ENCODE results near the gene TBCD. TPM values are rescaled to one million over a fixed set of nuclear protein-coding genes. Genes with fewer than 3 reads are reported as not detected.
"Not testable (repeated sequence)": the region's sequence is repeated elsewhere in the genome, so short reads cannot be mapped to it uniquely, and the experiment has no call there.

Gene TBCD
- polyA plus RNA-seq, 2 donors = 54.4 to 62.8 TPM

DNA sequence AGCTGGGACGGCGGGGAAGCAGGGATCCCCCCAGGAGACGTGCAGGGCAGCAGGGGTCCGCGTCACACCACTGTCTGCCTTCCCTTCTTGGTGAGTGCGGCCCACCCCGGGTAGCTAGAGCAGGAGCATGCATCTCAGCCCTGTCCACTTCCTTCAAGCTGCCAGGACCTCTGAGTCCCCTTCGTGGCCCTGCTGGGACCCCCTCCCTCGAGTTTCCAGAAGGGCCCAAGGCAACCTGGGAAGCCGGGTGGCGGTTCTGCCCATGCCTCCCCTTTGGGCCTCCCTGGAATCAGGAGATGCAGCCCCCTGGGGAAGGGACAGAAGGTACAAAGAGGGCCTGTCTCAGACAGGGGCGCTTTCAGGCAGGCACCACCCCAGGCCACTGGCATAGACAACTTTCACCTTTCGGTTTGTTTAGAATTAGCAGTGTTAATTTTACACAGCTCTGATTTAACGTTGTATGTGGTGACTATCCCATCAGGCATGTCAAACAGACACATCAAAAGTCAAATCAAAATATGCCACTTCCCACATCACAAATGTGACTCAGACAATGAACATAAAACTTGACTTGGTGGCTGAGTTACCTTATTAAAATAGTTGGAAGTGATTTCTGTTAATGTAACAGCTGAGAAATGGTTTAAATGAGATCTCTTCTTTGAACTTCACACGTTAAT lies 233.0 kb downstream of the TBCD start:
- H3K27me3 ChIP-seq (ENCODE audit: control insufficient read depth in 1 of 2, insufficient read depth in 2 of 2, low read length in 2 of 2) = no peaks in the 10 kb centered on the region
- H3K4me3 ChIP-seq (ENCODE audit: low read depth in 1 of 2, low read length in 2 of 2) = no peak overlapping the region
- H3K36me3 ChIP-seq (ENCODE audit: control insufficient read depth in 2 of 2, insufficient read depth in 2 of 2, low read length in 1 of 2) = no peaks in the 10 kb centered on the region
- WGBS, 2 donors = 92 to 93% methylated on average over 15 of the region's 15 CpGs
- peaks cover 0 to 4% of the 10 kb centered on the region in 2 donors for H3K4me1 ChIP-seq (ENCODE audit: control insufficient read depth in 2 of 2, insufficient read depth in 2 of 2, low read length in 1 of 2)
- peaks cover 0 to 3% of the 10 kb centered on the region in 2 donors for H3K9me3 ChIP-seq (ENCODE audit: control insufficient read depth in 2 of 2, insufficient read depth in 1 of 2, low read depth in 1 of 2, low read length in 1 of 2)
- H3K27ac ChIP-seq (ENCODE audit: low read depth in 2 of 2, low read length in 1 of 2) = no peak overlapping the region

DNA sequence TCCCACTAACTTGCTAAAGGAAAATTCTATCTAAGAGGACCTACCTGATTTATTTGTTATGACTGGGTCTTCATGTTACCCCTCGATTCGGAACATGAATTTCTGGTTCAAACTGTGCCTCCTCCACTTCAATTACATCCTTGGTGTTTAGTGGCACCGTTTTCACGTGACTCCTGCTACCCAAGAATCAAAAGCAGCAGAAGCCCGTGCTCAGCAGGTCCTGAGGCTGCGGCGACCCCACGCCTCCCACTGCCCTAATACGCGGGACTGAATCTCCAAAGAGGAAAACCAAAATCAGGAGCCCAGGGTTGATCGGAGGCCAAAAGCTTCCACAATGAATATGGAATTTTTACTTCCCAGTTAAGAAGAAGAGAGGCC lies 233.6 kb downstream of the TBCD start:
- H3K4me3 ChIP-seq (ENCODE audit: low read depth in 1 of 2, low read length in 2 of 2) = no peak overlapping the region
- peaks cover 0 to 4% of the 10 kb centered on the region in 2 donors for H3K4me1 ChIP-seq (ENCODE audit: control insufficient read depth in 2 of 2, insufficient read depth in 2 of 2, low read length in 1 of 2)
- H3K27ac ChIP-seq (ENCODE audit: low read depth in 2 of 2, low read length in 1 of 2) = no peak overlapping the region
- H3K36me3 ChIP-seq (ENCODE audit: control insufficient read depth in 2 of 2, insufficient read depth in 2 of 2, low read length in 1 of 2) = no peaks in the 10 kb centered on the region
- peaks cover 0 to 3% of the 10 kb centered on the region in 2 donors for H3K9me3 ChIP-seq (ENCODE audit: control insufficient read depth in 2 of 2, insufficient read depth in 1 of 2, low read depth in 1 of 2, low read length in 1 of 2)
- WGBS, 2 donors = 93 to 94% methylated on average over 11 of the region's 11 CpGs
- H3K27me3 ChIP-seq (ENCODE audit: control insufficient read depth in 1 of 2, insufficient read depth in 2 of 2, low read length in 2 of 2) = no peaks in the 10 kb centered on the region

DNA sequence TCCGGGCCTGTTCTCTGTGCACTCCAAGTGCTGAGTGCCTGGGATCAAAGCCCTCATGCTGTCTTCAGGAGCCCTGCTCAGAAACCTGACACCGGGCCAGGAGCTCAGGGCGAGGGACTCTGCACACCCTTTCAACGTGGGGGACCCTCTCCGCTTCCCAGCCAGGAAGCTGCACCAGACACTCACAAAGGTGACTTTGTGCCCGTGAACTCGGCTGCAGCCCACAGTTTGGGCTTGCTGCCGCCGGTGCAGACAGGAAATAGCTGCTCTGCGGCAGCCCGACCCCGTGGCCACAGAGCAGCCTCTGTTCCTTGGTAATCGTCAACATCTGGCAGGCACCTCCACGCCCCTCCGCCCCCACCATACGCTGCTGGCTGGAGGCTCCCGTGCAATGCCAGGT lies 234.1 kb downstream of the TBCD start:
- peaks cover 0 to 4% of the 10 kb centered on the region in 2 donors for H3K4me1 ChIP-seq (ENCODE audit: control insufficient read depth in 2 of 2, insufficient read depth in 2 of 2, low read length in 1 of 2)
- H3K4me3 ChIP-seq (ENCODE audit: low read depth in 1 of 2, low read length in 2 of 2) = no peak overlapping the region
- 43 to 49% methylated on average over 17 of the region's 17 CpGs for WGBS, 2 donors

DNA sequence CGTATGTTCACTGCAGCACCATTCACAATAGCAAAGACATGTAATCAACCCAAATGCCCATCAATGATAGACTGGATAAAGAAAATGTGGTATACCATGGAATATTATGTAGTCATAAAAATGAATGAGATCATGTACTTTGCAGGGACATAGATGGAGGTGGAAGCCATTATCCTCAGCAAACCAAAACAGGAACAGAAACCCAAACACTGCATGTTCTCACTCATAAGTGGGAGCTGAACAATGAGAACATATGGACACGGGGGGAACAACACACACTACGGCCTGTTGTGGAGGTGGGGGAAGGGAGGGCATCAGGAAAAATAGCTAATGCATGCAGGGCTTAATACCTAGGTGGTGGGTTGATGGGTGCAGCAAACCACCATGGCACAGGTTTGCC lies 237.2 kb downstream of the TBCD start:
- WGBS, 2 donors = 94 to 98% methylated on average over 3 of the region's 3 CpGs
- H3K27me3 ChIP-seq (ENCODE audit: control insufficient read depth in 1 of 2, insufficient read depth in 2 of 2, low read length in 2 of 2) = not testable (repeated sequence)

More for the DNA sequence above, 234.1 kb downstream of the TBCD start:
- no peaks in the 10 kb centered on the region for H3K36me3 ChIP-seq (ENCODE audit: control insufficient read depth in 2 of 2, insufficient read depth in 2 of 2, low read length in 1 of 2)
- peaks cover 0 to 3% of the 10 kb centered on the region in 2 donors for H3K9me3 ChIP-seq (ENCODE audit: control insufficient read depth in 2 of 2, insufficient read depth in 1 of 2, low read depth in 1 of 2, low read length in 1 of 2)
- no peak overlapping the region for H3K27ac ChIP-seq (ENCODE audit: low read depth in 2 of 2, low read length in 1 of 2)
- no peaks in the 10 kb centered on the region for H3K27me3 ChIP-seq (ENCODE audit: control insufficient read depth in 1 of 2, insufficient read depth in 2 of 2, low read length in 2 of 2)

DNA sequence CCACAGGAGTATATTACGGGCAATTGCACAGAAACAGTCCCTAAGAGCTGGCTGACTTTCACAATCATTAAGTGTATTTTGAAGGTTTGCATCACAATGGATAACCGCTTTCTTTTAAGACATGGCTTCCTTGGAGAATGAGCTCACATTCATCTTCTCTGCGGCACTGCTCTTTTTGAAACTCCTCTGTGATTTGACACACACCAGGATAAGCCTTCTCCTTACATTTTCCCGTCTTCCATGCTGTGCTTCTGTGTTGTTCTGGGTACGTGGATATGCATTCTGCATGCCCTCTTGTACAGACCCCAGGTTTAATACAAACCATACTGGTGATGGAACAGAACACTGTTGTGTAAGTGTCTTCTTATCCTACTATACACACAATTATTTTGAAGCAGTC lies 238.0 kb downstream of the TBCD start:
- 93 to 96% methylated on average over 5 of the region's 5 CpGs for WGBS, 2 donors
- Histone ChIP-seq H3K4me3 (ENCODE audit: low read depth in 1 of 2, low read length in 2 of 2) (no peak overlapping the region), H3K36me3 (ENCODE audit: control insufficient read depth in 2 of 2, insufficient read depth in 2 of 2, low read length in 1 of 2) (no peaks in the 10 kb centered on the region), H3K27ac (ENCODE audit: low read depth in 2 of 2, low read length in 1 of 2) (no peak overlapping the region), H3K4me1 (ENCODE audit: control insufficient read depth in 2 of 2, insufficient read depth in 2 of 2, low read length in 1 of 2) (peaks cover 0 to 4% of the 10 kb centered on the region in 2 donors), H3K27me3 (ENCODE audit: control insufficient read depth in 1 of 2, insufficient read depth in 2 of 2, low read length in 2 of 2) (no peaks in the 10 kb centered on the region), H3K9me3 (ENCODE audit: control insufficient read depth in 2 of 2, insufficient read depth in 1 of 2, low read depth in 1 of 2, low read length in 1 of 2) (no peaks in the 10 kb centered on the region)

More for the DNA sequence above, 237.2 kb downstream of the TBCD start:
- not testable (repeated sequence) for H3K27ac ChIP-seq (ENCODE audit: low read depth in 2 of 2, low read length in 1 of 2); H3K9me3 ChIP-seq (ENCODE audit: control insufficient read depth in 2 of 2, insufficient read depth in 1 of 2, low read depth in 1 of 2, low read length in 1 of 2); H3K4me3 ChIP-seq (ENCODE audit: low read depth in 1 of 2, low read length in 2 of 2); H3K36me3 ChIP-seq (ENCODE audit: control insufficient read depth in 2 of 2, insufficient read depth in 2 of 2, low read length in 1 of 2); H3K4me1 ChIP-seq (ENCODE audit: control insufficient read depth in 2 of 2, insufficient read depth in 2 of 2, low read length in 1 of 2)

DNA sequence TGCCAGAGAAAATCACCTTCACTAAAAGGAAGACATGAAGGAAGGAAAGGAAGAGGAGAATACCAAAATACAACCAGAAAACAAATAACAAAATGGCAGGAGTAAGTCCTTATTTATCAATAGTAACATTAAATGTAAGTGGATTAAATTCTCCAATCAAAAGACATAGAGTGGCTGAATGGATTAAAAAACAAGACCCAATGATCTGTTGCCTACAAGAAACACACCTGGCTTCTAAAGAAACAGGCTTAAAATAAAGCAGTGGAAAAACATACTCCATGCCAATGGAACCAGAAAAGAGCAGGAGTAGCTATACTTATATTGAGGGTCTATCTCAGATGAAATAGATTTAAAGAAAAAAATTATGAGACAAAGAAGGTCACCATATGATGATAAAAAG lies 241.1 kb downstream of the TBCD start:
- Histone ChIP-seq H3K27me3 (ENCODE audit: control insufficient read depth in 1 of 2, insufficient read depth in 2 of 2, low read length in 2 of 2) (no peaks in the 10 kb centered on the region), H3K4me1 (ENCODE audit: control insufficient read depth in 2 of 2, insufficient read depth in 2 of 2, low read length in 1 of 2) (no peaks in the 10 kb centered on the region), H3K27ac (ENCODE audit: low read depth in 2 of 2, low read length in 1 of 2) (no peak overlapping the region), H3K4me3 (ENCODE audit: low read depth in 1 of 2, low read length in 2 of 2) (no peak overlapping the region), H3K9me3 (ENCODE audit: control insufficient read depth in 2 of 2, insufficient read depth in 1 of 2, low read depth in 1 of 2, low read length in 1 of 2) (no peaks in the 10 kb centered on the region), H3K36me3 (ENCODE audit: control insufficient read depth in 2 of 2, insufficient read depth in 2 of 2, low read length in 1 of 2) (no peaks in the 10 kb centered on the region)

Other genes with a start within 250 kb of the TBCD start
- gene FOXK2, start 232.3 kb upstream of the TBCD start, polyA plus RNA-seq = 10 to 100 TPM; 15.9 to 20.5 TPM
- gene WDR45B, start 103.6 kb upstream of the TBCD start, polyA plus RNA-seq = 10 to 100 TPM; 72.2 to 75.3 TPM
- gene RAB40B, start 53.4 kb upstream of the TBCD start, polyA plus RNA-seq = 1 to 10 TPM; 9.3 to 9.7 TPM
- gene FN3KRP, start 35.4 kb upstream of the TBCD start, polyA plus RNA-seq = 10 to 100 TPM; 15.6 to 19.0 TPM
- 1 to 10 TPM; 2.7 to 3.7 TPM for gene FN3K, start 16.4 kb upstream of the TBCD start, polyA plus RNA-seq
- gene ZNF750, start 88.0 kb downstream of the TBCD start, polyA plus RNA-seq = 100 to 1,000 TPM in 1 of 2 donors, 10 to 100 TPM in 1; 30.2 to 111 TPM

Data from esophagus (tissue), 2 donors.